Measurements from ENCODE around the gene SPATA2.

SPATA2 gene

GRCh38 chr20:49941456-49941855, 26.1 kb upstream of the SPATA2 start:
- no peak for TF ChIP-seq CTCF (IDR thresholded peaks at IDR 0.05; ENCODE audit: low read depth, low read length, missing control alignments)
- no peak for DNase-seq (ENCODE audit: low read depth)
- H3K4me3 ChIP-seq (ENCODE audit: low read depth, low read length) = no peak overlapping the region

GRCh38 chr20:49938173-49939163, 23.1 kb upstream of the SPATA2 start:
- TF ChIP-seq CTCF (IDR thresholded peaks at IDR 0.05; ENCODE audit: low read depth, low read length, missing control alignments) = no peak
- H3K4me3 ChIP-seq (ENCODE audit: low read depth, low read length) = peak overlapping the region; percentile 71; the same call in 1 of the 2 replicates
- DNase-seq (ENCODE audit: low read depth) = no peak

- TF ChIP-seq CTCF (IDR thresholded peaks at IDR 0.05; ENCODE audit: low read depth, low read length, missing control alignments) = no peak
- peak overlapping the region; percentile 71 for H3K4me3 ChIP-seq (ENCODE audit: low read depth, low read length)
- no peak for DNase-seq (ENCODE audit: low read depth)
These were observed 21.9 kb upstream of the SPATA2 start for GRCh38 chr20:49937027-49937929.

GRCh38 chr20:49936153-49937026, 21.1 kb upstream of the SPATA2 start, which contains the start of gene RNF114:
Gene RNF114, plus strand, starts transcription at chr20:49936397. Its CDS starts 16 bp downstream, at chr20:49936413.
- no peak for TF ChIP-seq CTCF (IDR thresholded peaks at IDR 0.05; ENCODE audit: low read depth, low read length, missing control alignments)
- peak within 1 kb of the TSS; percentile 71 for H3K4me3 ChIP-seq (ENCODE audit: low read depth, low read length)
- peak; percentile 70 for DNase-seq (ENCODE audit: low read depth)

GRCh38 chr20:49935746-49936152, 20.4 kb upstream of the SPATA2 start:
- DNase-seq (ENCODE audit: low read depth) = no peak
- peak overlapping the region; percentile 71 for H3K4me3 ChIP-seq (ENCODE audit: low read depth, low read length)
- TF ChIP-seq CTCF (IDR thresholded peaks at IDR 0.05; ENCODE audit: low read depth, low read length, missing control alignments) = no peak

- TF ChIP-seq CTCF (IDR thresholded peaks at IDR 0.05; ENCODE audit: low read depth, low read length, missing control alignments) = no peak
- no peak for DNase-seq (ENCODE audit: low read depth)
- H3K4me3 ChIP-seq (ENCODE audit: low read depth, low read length) = no peak overlapping the region
These were observed 13.8 kb upstream of the SPATA2 start for GRCh38 chr20:49929142-49929494.

All from GM12864 (cell line).